NCI-H2196 treated with DMSO at 0.1 percent for 48 hours (cell line): Measurements from ENCODE around the gene STC2.

Source experiments
- DNase-seq: peaks from one replicate; lab custom pipeline; 2025; ENCODE audit not compliant: unreplicated experiment; lab: John Stamatoyannopoulos, UW

STC2 gene

DNA sequence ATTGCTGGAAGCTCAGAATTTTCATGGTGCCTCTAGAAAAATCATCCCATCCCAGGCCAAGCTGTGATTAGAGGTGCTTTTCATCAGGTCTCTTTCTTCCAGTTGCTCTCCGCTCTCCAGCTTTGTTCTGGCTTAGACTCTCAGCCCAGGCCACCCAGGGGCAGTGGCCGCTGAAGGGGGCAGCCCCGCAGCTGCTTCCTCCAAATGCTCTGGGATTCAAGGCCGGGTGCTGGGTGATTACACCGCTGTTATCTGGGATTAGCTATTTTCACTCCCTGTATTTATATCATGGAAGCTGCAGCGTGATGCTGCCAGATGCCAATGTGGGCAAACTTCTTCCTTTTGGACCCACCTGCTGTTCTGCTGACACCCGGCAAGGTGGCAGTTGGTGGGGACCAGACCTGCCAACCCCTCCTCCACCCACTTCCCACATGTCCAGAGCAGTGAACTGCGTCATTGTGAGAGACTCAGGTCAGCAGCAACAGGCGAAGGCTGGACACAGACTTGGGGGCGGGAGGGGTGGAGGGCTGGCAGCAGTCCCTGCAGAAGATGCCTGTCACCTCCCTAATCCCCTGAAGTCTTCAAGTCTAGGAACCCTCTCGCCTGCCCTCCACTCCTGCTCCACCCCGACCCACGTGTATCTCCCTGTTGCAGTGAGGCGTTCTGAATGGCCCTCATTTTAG lies 59.3 kb downstream of the STC2 start:
- no peak for DNase-seq

- no peak for DNase-seq
These were observed 62.8 kb downstream of the STC2 start for GRCh38 chr5:173265433-173265832.
